Measurements from ENCODE around the gene ASPSCR1. TPM values are rescaled to one million over a fixed set of nuclear protein-coding genes. Genes with fewer than 3 reads are reported as not detected.

The ASPSCR1 gene
- total and polyA plus RNA-seq, 2 of the 13 experiments (the other 11 are each of a cell fraction or from before 2014, with no cell fraction given) = 274 to 314 TPM

DNA sequence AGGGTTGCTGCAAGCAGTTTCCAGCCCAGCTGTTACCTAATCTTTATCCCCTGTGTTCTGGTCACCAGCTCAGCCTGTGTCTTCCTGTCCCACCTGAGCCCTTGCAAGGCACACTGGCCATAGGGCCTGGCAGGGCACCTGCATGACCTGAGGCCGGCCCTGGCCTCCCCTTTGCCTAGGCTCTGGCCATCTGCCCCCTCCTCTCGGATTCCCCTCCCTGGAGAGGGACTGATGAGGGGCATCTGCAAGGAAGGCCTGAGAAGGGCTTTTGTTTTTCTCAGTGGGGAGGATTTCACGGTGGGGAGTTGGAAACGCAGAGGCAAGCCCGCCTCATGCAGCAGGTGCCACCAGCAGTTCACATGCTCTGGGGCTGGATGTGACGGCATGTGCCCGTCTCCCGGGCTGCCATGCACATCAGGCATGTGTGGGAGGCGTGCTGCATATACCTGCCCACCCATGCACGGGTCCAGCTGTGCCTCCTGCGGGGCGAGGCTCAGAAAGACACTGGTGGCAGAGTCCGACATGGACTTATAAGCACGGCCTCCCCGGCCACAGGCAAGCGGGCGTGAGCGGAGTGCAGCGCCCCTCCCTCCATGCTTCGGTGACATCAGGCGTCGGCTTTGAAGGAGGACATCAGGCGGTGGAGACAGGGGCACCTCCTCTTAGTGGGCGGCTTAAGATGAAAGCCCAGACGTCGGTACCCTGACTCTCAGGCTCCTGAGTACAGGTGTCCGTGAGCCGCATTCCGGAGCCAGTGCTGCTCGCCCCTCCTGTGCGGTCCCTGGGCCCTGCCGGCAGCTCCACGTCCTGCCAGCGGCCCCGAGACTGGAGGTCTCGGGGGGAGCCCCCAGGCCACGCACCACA lies 16.5 kb downstream of the ASPSCR1 start (continued):
- TF ChIP-seq RFX3 (CRISPR knock-in tag; IDR thresholded peaks at IDR 0.05) = no peak
- TF ChIP-seq POLR2G (IDR thresholded peaks at IDR 0.05; ENCODE audit: low read depth, low read length) = peak; percentile 87
- peak; percentile 88 for TF ChIP-seq IKZF4 (CRISPR knock-in tag; IDR thresholded peaks at IDR 0.05; ENCODE audit: borderline replicate concordance, low read depth, not compliant biosample characterization)
- no peak for TF ChIP-seq ZFP36 (IDR thresholded peaks at IDR 0.05; ENCODE audit: borderline replicate concordance, low read depth, low read length, partially characterized antibody)
- TF ChIP-seq, protein P1, sequence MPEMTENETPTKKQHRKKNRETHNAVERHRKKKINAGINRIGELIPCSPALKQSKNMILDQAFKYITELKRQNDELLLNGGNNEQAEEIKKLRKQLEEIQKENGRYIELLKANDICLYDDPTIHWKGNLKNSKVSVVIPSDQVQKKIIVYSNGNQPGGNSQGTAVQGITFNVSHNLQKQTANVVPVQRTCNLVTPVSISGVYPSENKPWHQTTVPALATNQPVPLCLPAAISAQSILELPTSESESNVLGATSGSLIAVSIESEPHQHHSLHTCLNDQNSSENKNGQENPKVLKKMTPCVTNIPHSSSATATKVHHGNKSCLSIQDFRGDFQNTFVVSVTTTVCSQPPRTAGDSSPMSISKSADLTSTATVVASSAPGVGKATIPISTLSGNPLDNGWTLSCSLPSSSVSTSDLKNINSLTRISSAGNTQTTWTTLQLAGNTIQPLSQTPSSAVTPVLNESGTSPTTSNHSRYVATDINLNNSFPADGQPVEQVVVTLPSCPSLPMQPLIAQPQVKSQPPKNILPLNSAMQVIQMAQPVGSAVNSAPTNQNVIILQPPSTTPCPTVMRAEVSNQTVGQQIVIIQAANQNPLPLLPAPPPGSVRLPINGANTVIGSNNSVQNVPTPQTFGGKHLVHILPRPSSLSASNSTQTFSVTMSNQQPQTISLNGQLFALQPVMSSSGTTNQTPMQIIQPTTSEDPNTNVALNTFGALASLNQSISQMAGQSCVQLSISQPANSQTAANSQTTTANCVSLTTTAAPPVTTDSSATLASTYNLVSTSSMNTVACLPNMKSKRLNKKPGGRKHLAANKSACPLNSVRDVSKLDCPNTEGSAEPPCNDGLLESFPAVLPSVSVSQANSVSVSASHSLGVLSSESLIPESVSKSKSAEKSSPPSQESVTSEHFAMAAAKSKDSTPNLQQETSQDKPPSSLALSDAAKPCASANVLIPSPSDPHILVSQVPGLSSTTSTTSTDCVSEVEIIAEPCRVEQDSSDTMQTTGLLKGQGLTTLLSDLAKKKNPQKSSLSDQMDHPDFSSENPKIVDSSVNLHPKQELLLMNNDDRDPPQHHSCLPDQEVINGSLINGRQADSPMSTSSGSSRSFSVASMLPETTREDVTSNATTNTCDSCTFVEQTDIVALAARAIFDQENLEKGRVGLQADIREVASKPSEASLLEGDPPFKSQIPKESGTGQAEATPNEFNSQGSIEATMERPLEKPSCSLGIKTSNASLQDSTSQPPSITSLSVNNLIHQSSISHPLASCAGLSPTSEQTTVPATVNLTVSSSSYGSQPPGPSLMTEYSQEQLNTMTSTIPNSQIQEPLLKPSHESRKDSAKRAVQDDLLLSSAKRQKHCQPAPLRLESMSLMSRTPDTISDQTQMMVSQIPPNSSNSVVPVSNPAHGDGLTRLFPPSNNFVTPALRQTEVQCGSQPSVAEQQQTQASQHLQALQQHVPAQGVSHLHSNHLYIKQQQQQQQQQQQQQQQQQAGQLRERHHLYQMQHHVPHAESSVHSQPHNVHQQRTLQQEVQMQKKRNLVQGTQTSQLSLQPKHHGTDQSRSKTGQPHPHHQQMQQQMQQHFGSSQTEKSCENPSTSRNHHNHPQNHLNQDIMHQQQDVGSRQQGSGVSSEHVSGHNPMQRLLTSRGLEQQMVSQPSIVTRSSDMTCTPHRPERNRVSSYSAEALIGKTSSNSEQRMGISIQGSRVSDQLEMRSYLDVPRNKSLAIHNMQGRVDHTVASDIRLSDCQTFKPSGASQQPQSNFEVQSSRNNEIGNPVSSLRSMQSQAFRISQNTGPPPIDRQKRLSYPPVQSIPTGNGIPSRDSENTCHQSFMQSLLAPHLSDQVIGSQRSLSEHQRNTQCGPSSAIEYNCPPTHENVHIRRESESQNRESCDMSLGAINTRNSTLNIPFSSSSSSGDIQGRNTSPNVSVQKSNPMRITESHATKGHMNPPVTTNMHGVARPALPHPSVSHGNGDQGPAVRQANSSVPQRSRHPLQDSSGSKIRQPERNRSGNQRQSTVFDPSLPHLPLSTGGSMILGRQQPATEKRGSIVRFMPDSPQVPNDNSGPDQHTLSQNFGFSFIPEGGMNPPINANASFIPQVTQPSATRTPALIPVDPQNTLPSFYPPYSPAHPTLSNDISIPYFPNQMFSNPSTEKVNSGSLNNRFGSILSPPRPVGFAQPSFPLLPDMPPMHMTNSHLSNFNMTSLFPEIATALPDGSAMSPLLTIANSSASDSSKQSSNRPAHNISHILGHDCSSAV (CRISPR knock-in tag; IDR thresholded peaks at IDR 0.05; ENCODE audit: borderline replicate concordance) = no peak
- TF ChIP-seq SP5 (CRISPR knock-in tag; IDR thresholded peaks at IDR 0.05; ENCODE audit: borderline replicate concordance, low read depth) = peak; percentile 56; the same call in 1 of the 2 replicates
- no peak for TF ChIP-seq ZBTB3 (CRISPR knock-in tag; IDR thresholded peaks at IDR 0.05; ENCODE audit: borderline replicate concordance, low read depth)
- no peak; the same call in 1 of the 2 replicates for TF ChIP-seq SMAD3 (CRISPR knock-in tag; IDR thresholded peaks at IDR 0.05)
- TF ChIP-seq ZSCAN29 (CRISPR knock-in tag; conservative IDR thresholded peaks at IDR 0.05) = no peak
- 0 out of 2 replicates have a peak, but pooled peaks have one; percentile 19 for TF ChIP-seq ZNF724P (CRISPR knock-in tag; IDR thresholded peaks at IDR 0.05; ENCODE audit: borderline replicate concordance)
- no peak for TF ChIP-seq ZKSCAN1 (IDR thresholded peaks at IDR 0.05; ENCODE audit: low read length)
- TF ChIP-seq NR2F2 (IDR thresholded peaks at IDR 0.05; ENCODE audit: borderline replicate concordance, low read depth) = no peak
- TF ChIP-seq MAFG (CRISPR knock-in tag; IDR thresholded peaks at IDR 0.05) = no peak
- no peak for TF ChIP-seq SCMH1 (CRISPR knock-in tag; IDR thresholded peaks at IDR 0.05; ENCODE audit: borderline replicate concordance)
- TF ChIP-seq ZNF274 (CRISPR knock-in tag; IDR thresholded peaks at IDR 0.05) = no peak
- TF ChIP-seq, protein P2, sequence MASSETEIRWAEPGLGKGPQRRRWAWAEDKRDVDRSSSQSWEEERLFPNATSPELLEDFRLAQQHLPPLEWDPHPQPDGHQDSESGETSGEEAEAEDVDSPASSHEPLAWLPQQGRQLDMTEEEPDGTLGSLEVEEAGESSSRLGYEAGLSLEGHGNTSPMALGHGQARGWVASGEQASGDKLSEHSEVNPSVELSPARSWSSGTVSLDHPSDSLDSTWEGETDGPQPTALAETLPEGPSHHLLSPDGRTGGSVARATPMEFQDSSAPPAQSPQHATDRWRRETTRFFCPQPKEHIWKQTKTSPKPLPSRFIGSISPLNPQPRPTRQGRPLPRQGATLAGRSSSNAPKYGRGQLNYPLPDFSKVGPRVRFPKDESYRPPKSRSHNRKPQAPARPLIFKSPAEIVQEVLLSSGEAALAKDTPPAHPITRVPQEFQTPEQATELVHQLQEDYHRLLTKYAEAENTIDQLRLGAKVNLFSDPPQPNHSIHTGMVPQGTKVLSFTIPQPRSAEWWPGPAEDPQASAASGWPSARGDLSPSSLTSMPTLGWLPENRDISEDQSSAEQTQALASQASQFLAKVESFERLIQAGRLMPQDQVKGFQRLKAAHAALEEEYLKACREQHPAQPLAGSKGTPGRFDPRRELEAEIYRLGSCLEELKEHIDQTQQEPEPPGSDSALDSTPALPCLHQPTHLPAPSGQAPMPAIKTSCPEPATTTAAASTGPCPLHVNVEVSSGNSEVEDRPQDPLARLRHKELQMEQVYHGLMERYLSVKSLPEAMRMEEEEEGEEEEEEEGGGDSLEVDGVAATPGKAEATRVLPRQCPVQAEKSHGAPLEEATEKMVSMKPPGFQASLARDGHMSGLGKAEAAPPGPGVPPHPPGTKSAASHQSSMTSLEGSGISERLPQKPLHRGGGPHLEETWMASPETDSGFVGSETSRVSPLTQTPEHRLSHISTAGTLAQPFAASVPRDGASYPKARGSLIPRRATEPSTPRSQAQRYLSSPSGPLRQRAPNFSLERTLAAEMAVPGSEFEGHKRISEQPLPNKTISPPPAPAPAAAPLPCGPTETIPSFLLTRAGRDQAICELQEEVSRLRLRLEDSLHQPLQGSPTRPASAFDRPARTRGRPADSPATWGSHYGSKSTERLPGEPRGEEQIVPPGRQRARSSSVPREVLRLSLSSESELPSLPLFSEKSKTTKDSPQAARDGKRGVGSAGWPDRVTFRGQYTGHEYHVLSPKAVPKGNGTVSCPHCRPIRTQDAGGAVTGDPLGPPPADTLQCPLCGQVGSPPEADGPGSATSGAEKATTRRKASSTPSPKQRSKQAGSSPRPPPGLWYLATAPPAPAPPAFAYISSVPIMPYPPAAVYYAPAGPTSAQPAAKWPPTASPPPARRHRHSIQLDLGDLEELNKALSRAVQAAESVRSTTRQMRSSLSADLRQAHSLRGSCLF (CRISPR knock-in tag; IDR thresholded peaks at IDR 0.05; ENCODE audit: borderline replicate concordance) = no peak
